ENCODE measurements around the gene CCDC74A.
"Not testable (repeated sequence)": the region's sequence is repeated elsewhere in the genome, so short reads cannot be mapped to it uniquely, and the experiment has no call there.

CCDC74A gene

DNA sequence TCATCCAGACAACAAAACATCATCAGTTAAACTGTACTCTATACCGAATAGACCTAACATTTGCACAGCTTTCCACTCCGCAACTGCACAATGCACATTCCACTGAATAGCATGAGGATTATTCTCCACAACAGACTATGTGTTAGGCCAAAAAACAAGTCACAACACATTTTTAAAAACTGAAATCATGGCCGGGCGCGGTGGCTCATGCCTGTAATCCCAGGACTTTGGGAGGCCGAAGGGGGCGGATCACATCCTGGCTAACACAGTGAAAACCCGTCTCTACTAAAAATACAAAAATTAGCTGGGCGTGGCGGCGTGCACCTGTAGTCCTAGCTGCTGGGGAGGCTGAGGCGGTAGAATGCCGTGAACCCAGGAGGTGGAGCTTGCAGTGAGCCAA is 11.2 kb downstream of the CCDC74A start:
- not testable (repeated sequence) for H3K9me3 ChIP-seq (ENCODE audit: severe bottlenecking); H3K27ac ChIP-seq (ENCODE audit: poor library complexity, severe bottlenecking); H3K4me1 ChIP-seq (ENCODE audit: insufficient read depth, poor library complexity, severe bottlenecking); H3K27me3 ChIP-seq (ENCODE audit: insufficient read depth, poor library complexity, severe bottlenecking); ATAC-seq (ENCODE audit: low read depth); DNase-seq (ENCODE audit: low spot score); H3K4me3 ChIP-seq (ENCODE audit: severe bottlenecking); H3K36me3 ChIP-seq (ENCODE audit: low read depth)

DNA sequence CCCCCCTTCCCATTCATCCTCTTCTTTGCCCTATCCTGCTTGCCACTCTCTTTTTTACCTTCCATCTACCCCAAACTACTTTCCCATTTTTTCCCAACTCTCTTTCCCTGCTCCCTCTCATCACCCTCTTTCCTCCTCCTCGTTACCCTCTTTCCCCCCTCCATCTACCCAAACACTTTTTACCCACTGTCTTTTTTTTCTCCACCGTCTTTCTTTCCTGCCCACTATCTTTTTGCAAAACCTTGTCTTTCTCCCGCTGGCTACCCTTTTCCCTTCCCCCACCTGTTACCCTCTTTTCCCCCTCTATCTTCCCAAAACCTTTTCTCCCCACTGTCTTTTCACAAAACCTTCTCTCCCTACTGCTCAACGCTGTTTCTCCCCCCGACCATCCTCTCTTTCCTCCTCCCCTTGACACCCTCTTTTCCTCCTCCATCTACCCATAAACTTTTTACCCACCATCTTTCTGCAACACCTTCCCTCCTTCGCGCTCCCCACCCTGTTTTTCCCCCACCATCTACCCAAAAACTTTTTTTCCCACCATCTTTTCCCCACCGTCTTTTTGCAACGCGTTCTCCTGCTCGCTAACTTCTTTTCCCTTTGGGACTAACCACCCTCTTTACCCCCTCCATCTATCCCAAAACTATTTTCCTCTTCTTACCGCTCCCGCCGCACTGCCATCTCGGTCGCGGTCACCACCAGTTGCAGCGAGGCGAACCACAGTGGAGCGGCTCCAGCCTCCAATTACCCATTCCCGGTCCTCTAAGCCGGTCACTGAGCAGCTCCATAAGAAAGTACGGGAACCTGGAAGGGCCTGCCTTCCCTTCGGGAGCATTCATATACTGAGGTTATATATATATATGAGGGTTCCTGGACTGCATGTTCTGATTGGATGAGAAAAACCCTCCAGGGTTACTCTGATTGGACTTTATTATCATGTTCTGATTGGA is 15.0 kb downstream of the CCDC74A start:
- Histone ChIP-seq H3K4me3 (ENCODE audit: severe bottlenecking) (no peak overlapping the region), H3K27ac (ENCODE audit: poor library complexity, severe bottlenecking) (no peak overlapping the region), H3K27me3 (ENCODE audit: insufficient read depth, poor library complexity, severe bottlenecking) (no peaks in the 10 kb centered on the region), H3K4me1 (ENCODE audit: insufficient read depth, poor library complexity, severe bottlenecking) (no peaks in the 10 kb centered on the region), H3K36me3 (ENCODE audit: low read depth) (no peaks in the 10 kb centered on the region), H3K9me3 (ENCODE audit: severe bottlenecking) (no peaks in the 10 kb centered on the region)
- TF ChIP-seq, protein P1, sequence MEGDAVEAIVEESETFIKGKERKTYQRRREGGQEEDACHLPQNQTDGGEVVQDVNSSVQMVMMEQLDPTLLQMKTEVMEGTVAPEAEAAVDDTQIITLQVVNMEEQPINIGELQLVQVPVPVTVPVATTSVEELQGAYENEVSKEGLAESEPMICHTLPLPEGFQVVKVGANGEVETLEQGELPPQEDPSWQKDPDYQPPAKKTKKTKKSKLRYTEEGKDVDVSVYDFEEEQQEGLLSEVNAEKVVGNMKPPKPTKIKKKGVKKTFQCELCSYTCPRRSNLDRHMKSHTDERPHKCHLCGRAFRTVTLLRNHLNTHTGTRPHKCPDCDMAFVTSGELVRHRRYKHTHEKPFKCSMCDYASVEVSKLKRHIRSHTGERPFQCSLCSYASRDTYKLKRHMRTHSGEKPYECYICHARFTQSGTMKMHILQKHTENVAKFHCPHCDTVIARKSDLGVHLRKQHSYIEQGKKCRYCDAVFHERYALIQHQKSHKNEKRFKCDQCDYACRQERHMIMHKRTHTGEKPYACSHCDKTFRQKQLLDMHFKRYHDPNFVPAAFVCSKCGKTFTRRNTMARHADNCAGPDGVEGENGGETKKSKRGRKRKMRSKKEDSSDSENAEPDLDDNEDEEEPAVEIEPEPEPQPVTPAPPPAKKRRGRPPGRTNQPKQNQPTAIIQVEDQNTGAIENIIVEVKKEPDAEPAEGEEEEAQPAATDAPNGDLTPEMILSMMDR (IDR thresholded peaks at IDR 0.05; ENCODE audit: poor library complexity, severe bottlenecking), result no peak
- DNase-seq (ENCODE audit: low spot score) (no peak), ATAC-seq (ENCODE audit: low read depth) (no peak)

DNA sequence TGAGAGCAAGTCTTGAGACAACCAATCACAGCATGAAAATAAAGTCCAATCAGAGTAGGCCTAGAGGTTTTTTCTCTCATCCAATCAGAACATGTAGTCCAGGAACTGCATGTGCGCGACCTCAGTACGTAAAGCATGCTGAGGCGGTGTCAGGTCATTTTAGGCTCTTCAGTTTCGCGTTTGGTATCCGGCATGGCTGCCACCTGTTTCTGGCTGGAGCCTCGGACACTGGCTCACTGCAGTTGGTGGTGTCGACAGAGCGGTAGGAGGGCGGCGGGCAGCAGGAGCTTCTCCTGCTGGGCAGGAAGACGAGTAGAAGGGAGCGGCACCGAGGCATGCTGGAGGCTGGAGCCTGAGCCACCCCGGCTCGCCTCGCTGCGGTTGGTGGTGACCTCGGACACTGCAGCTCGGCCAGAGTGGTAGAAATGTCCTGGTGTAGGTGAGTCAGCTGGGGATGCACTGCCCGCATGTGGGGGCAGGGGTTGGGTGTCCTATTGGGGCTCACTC is 15.8 kb downstream of the CCDC74A start:
- Histone ChIP-seq H3K27ac (ENCODE audit: poor library complexity, severe bottlenecking) (no peak overlapping the region), H3K4me1 (ENCODE audit: insufficient read depth, poor library complexity, severe bottlenecking) (no peaks in the 10 kb centered on the region), H3K27me3 (ENCODE audit: insufficient read depth, poor library complexity, severe bottlenecking) (no peaks in the 10 kb centered on the region), H3K36me3 (ENCODE audit: low read depth) (no peaks in the 10 kb centered on the region), H3K4me3 (ENCODE audit: severe bottlenecking) (no peak overlapping the region), H3K9me3 (ENCODE audit: severe bottlenecking) (no peaks in the 10 kb centered on the region)
- TF ChIP-seq, protein P1 (IDR thresholded peaks at IDR 0.05; ENCODE audit: poor library complexity, severe bottlenecking), result no peak
- no peak for DNase-seq (ENCODE audit: low spot score)
- no peak for ATAC-seq (ENCODE audit: low read depth)

DNA sequence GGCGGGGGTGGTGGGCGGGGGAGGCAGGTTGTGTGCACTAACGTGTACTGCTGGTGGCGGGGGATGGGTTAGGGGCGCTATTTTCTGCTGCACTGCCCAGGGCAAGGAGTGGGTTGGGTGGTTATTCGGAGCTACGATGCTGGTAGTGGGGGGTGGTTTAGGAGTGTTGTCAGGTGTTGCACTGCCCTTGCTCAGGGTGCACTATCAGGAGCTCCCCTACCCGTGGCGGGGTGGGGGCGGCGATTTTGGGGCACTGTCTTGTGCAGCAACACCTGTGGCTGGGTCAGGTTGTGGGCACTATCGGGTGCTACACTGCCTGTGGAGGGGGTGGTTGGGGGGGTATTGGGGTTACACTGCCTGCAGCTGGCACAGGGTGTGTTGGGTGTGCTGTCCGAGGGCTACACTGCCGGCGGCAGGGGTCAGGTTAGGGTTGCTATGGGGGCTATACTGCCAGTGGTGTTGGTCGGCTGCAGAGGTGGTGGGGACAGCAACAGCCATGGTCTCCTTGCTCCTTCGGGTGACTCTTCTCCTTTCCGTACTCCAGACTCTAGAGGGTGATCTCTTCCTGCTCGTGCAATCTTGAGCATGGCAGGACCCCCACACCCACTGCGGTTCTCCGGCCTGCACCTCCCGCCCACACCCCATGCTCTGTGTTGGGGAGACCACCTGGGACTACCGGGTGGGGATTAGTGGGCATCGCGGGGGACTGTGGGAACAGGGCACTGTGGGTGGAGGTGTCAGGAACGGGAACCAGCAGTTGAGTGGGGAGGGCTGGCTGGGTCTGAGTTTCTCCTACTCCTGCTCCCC is 16.5 kb downstream of the CCDC74A start:
- H3K4me1 ChIP-seq (ENCODE audit: insufficient read depth, poor library complexity, severe bottlenecking); H3K27me3 ChIP-seq (ENCODE audit: insufficient read depth, poor library complexity, severe bottlenecking); ATAC-seq (ENCODE audit: low read depth); H3K9me3 ChIP-seq (ENCODE audit: severe bottlenecking); DNase-seq (ENCODE audit: low spot score); H3K36me3 ChIP-seq (ENCODE audit: low read depth); H3K4me3 ChIP-seq (ENCODE audit: severe bottlenecking); H3K27ac ChIP-seq (ENCODE audit: poor library complexity, severe bottlenecking): not testable (repeated sequence)

DNA sequence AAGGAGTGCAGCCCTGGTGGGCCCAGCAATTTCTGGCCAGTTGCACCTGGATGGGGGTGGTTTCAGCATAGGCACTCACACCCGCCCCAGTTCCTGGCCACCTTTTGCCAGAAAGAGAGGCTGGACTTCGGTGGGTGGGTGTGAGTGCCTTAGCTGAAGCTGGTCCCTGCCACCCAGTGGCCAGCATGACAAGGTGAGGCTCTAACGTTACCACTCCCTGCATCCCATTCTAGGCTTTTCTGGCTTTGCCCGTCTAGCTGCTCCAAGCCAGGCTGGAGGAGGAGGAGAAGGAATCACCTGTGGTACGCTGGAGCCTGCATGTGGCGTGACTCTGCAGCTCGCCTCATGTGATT is 17.1 kb downstream of the CCDC74A start:
- H3K9me3 ChIP-seq (ENCODE audit: severe bottlenecking); H3K27ac ChIP-seq (ENCODE audit: poor library complexity, severe bottlenecking); H3K36me3 ChIP-seq (ENCODE audit: low read depth); H3K4me1 ChIP-seq (ENCODE audit: insufficient read depth, poor library complexity, severe bottlenecking); DNase-seq (ENCODE audit: low spot score); ATAC-seq (ENCODE audit: low read depth); H3K27me3 ChIP-seq (ENCODE audit: insufficient read depth, poor library complexity, severe bottlenecking); H3K4me3 ChIP-seq (ENCODE audit: severe bottlenecking): not testable (repeated sequence)

DNA sequence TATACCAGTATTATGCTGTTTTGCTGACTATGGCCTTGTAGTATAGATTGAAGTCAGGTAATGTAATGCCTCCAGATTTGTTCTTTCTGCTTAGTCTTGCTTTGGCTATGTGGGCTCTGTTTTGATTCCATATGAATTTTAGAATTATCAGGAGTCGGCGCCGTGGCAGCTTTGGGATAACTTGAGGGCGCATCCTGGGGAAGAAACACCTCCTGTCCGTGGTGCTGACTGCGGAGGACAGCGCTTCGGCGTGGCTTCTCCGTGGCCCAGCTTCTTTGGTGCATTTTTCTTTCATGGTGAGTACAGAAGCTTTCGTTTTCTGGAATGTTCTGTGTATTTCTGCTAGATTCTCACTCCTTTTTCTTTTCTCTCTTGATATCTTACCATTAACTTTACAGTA is 25.2 kb downstream of the CCDC74A start:
- Histone ChIP-seq H3K4me1 (ENCODE audit: insufficient read depth, poor library complexity, severe bottlenecking) (no peaks in the 10 kb centered on the region), H3K27ac (ENCODE audit: poor library complexity, severe bottlenecking) (no peak overlapping the region), H3K9me3 (ENCODE audit: severe bottlenecking) (no peaks in the 10 kb centered on the region), H3K36me3 (ENCODE audit: low read depth) (no peaks in the 10 kb centered on the region), H3K27me3 (ENCODE audit: insufficient read depth, poor library complexity, severe bottlenecking) (peaks cover 14% of the 10 kb centered on the region), H3K4me3 (ENCODE audit: severe bottlenecking) (no peak overlapping the region)
- TF ChIP-seq, protein P1 (IDR thresholded peaks at IDR 0.05; ENCODE audit: poor library complexity, severe bottlenecking), result no peak
- ATAC-seq (ENCODE audit: low read depth) (no peak), DNase-seq (ENCODE audit: low spot score) (no peak)

Measured in RWPE2 (cell line).